Measurements from ENCODE around the gene SLC41A2.

Gene SLC41A2

DNA sequence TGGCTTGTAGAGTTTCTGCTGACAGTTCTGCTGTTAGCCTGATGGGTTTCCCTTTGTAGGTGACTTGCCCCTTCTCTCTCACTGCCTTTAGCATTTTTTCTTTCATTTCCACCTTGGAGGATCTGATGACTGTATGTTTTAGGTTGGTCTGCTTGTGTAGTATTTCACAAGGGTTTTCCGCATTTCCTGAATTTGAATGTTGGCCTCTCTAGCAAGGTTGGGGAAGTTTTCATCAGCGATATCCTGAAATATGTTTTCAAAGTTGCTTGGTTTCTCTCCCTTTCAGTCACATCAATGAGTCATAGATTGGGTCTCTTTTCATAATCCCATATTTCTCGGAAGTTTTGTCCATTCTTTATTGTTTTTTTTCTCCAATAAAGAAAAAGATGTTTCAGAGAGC, 39.5 kb upstream of the SLC41A2 start:
- no peaks in the 10 kb centered on the region for H3K36me3 ChIP-seq (ENCODE audit: control insufficient read depth, insufficient read depth, low read length)

DNA sequence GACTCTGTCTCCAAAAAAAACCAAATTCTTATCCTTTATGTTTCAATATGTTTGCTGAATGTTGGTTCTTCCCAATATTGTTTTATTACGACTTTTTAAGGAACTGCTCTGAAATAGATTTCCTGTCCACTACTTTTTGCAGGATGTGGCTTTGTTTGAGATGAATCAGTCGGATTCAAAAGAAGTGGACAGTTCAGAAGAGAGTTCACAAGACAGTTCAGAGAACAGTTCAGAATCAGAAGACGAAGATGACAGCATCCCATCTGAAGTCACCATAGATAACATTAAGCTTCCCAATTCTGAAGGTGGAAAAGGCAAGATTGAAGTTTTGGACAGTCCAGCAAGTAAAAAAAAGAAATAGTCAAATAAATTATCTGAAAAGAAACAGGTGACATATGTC, 36.2 kb upstream of the SLC41A2 start:
- Histone ChIP-seq H3K36me3 (ENCODE audit: control insufficient read depth, insufficient read depth, low read length) (no peaks in the 10 kb centered on the region), H3K4me2 (ENCODE audit: low read length) (no peak overlapping the region), H3K9me3 (ENCODE audit: control insufficient read depth, low read length) (no peaks in the 10 kb centered on the region), H3K27ac (no peak overlapping the region), H2AFZ (no peak overlapping the region), H3K79me2 (peaks cover 2% of the 10 kb centered on the region), H3K27me3 (ENCODE audit: control insufficient read depth, insufficient read depth, low read length) (no peaks in the 10 kb centered on the region), H3K4me3 (ENCODE audit: low read depth, low read length) (no peak overlapping the region), H3K4me1 (peaks cover 7% of the 10 kb centered on the region), H3K9ac (no peak overlapping the region)
- TF ChIP-seq, protein P1, sequence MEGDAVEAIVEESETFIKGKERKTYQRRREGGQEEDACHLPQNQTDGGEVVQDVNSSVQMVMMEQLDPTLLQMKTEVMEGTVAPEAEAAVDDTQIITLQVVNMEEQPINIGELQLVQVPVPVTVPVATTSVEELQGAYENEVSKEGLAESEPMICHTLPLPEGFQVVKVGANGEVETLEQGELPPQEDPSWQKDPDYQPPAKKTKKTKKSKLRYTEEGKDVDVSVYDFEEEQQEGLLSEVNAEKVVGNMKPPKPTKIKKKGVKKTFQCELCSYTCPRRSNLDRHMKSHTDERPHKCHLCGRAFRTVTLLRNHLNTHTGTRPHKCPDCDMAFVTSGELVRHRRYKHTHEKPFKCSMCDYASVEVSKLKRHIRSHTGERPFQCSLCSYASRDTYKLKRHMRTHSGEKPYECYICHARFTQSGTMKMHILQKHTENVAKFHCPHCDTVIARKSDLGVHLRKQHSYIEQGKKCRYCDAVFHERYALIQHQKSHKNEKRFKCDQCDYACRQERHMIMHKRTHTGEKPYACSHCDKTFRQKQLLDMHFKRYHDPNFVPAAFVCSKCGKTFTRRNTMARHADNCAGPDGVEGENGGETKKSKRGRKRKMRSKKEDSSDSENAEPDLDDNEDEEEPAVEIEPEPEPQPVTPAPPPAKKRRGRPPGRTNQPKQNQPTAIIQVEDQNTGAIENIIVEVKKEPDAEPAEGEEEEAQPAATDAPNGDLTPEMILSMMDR (IDR thresholded peaks at IDR 0.05), result no peak

More for the DNA sequence above, 39.5 kb upstream of the SLC41A2 start:
- Histone ChIP-seq H3K27me3 (ENCODE audit: control insufficient read depth, insufficient read depth, low read length) (no peaks in the 10 kb centered on the region), H3K79me2 (peaks cover 2% of the 10 kb centered on the region), H3K4me1 (peaks cover 7% of the 10 kb centered on the region), H2AFZ (no peak overlapping the region), H3K9me3 (ENCODE audit: control insufficient read depth, low read length) (no peaks in the 10 kb centered on the region), H3K9ac (no peak overlapping the region), H3K27ac (no peak overlapping the region), H3K4me3 (ENCODE audit: low read depth, low read length) (no peak overlapping the region), H3K4me2 (ENCODE audit: low read length) (no peak overlapping the region)
- TF ChIP-seq, protein P1 (IDR thresholded peaks at IDR 0.05), result no peak

DNA sequence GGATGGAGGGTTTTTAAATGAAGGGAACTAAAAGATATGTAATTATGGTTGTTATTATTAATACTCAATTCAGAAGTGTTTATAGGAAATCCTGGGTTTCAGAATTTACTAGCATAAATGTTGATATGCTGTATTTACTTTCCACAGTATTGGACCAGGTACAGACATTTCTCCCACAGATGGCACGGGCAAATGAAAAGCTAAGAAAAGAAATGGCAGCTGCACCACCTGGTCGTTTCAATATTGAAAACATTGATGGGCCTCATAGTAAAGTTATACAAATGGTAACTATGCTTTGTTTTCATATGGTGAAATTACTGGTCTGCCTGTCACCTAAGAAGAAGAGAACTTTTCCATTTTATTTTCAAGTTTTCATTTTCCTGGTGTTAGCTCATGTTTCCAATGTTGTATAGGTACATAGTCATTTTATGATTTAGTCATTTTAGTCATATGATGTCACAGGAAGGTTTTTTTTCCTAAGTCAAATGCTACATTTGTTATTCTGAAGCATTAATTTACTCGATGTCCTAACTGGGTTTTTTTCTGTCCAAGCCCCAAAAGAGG, 33.6 kb upstream of the SLC41A2 start:
- no peaks in the 10 kb centered on the region for H3K27me3 ChIP-seq (ENCODE audit: control insufficient read depth, insufficient read depth, low read length)
- TF ChIP-seq, protein P1 (IDR thresholded peaks at IDR 0.05), result no peak
- H3K4me3 ChIP-seq (ENCODE audit: low read depth, low read length), result no peak overlapping the region
- H3K9me3 ChIP-seq (ENCODE audit: control insufficient read depth, low read length), result no peaks in the 10 kb centered on the region
- no peaks in the 10 kb centered on the region for H3K36me3 ChIP-seq (ENCODE audit: control insufficient read depth, insufficient read depth, low read length)
- H3K79me2 ChIP-seq, result peaks cover 4% of the 10 kb centered on the region
- no peak overlapping the region for H3K9ac ChIP-seq
- H3K27ac ChIP-seq, result no peak overlapping the region
- H2AFZ ChIP-seq, result no peak overlapping the region
- H3K4me1 ChIP-seq, result peaks cover 8% of the 10 kb centered on the region
- H3K4me2 ChIP-seq (ENCODE audit: low read length), result no peak overlapping the region

DNA sequence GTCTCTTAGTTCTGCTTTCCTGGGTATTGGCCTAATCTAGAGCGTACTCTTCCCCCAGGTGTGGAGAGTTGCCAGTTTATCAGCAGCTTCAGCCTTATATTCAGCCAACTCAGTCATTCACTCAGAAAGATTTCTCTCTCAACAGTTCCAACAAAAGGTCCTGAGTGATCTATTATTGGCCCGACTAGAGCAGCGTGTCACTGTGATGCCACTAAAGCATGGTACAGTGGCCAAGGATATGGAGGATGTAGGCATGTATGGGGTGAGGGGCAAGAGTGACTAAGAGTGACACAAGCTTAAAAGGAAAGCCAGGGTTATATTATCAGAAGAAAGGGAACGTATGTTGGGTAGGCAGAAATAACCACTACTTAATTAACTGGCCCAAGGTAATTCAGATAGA, 32.9 kb upstream of the SLC41A2 start:
- no peaks in the 10 kb centered on the region for H3K27me3 ChIP-seq (ENCODE audit: control insufficient read depth, insufficient read depth, low read length)
- H3K4me2 ChIP-seq (ENCODE audit: low read length), result no peak overlapping the region
- H3K79me2 ChIP-seq, result peaks cover 2% of the 10 kb centered on the region
- no peaks in the 10 kb centered on the region for H3K9me3 ChIP-seq (ENCODE audit: control insufficient read depth, low read length)
- no peak overlapping the region for H3K27ac ChIP-seq
- no peak overlapping the region for H2AFZ ChIP-seq
- H3K36me3 ChIP-seq (ENCODE audit: control insufficient read depth, insufficient read depth, low read length), result no peaks in the 10 kb centered on the region
- H3K9ac ChIP-seq, result no peak overlapping the region
- H3K4me3 ChIP-seq (ENCODE audit: low read depth, low read length), result no peak overlapping the region
- peaks cover 8% of the 10 kb centered on the region for H3K4me1 ChIP-seq
- TF ChIP-seq, protein P1 (IDR thresholded peaks at IDR 0.05), result no peak
